Measurements from ENCODE around the gene HDAC7.
"Not testable (repeated sequence)": the region's sequence is repeated elsewhere in the genome, so short reads cannot be mapped to it uniquely, and the experiment has no call there.

The HDAC7 gene

GRCh38 chr12:47813511-47814196 lies 6.0 kb downstream of the HDAC7 start:
- DNase-seq (ENCODE audit: low read depth in 1 of 2, low spot score in 1 of 2), result no peak

- DNase-seq (ENCODE audit: low read depth in 1 of 2, low spot score in 1 of 2), result peak; percentile 85 to 94
Measured at GRCh38 chr12:47812797-47813510, 6.7 kb downstream of the HDAC7 start.

- DNase-seq (ENCODE audit: low read depth in 1 of 2, low spot score in 1 of 2), result no peak
Measured at GRCh38 chr12:47811581-47812484, 7.9 kb downstream of the HDAC7 start.

GRCh38 chr12:47811072-47811396 lies 8.7 kb downstream of the HDAC7 start:
- DNase-seq (ENCODE audit: low read depth in 1 of 2, low spot score in 1 of 2), result no peak

GRCh38 chr12:47809518-47809917 lies 10.2 kb downstream of the HDAC7 start:
- not testable (repeated sequence) for DNase-seq (ENCODE audit: low read depth in 1 of 2, low spot score in 1 of 2)

GRCh38 chr12:47808574-47809365 lies 10.9 kb downstream of the HDAC7 start:
- DNase-seq (ENCODE audit: low read depth in 1 of 2, low spot score in 1 of 2), result no peak

GRCh38 chr12:47808050-47808449 lies 11.7 kb downstream of the HDAC7 start:
- peak in 1 of 2 donors; percentile 69 for DNase-seq (ENCODE audit: low read depth in 1 of 2, low spot score in 1 of 2)

- DNase-seq (ENCODE audit: low read depth in 1 of 2, low spot score in 1 of 2), result no peak
Measured at GRCh38 chr12:47807338-47807737, 12.4 kb downstream of the HDAC7 start.

GRCh38 chr12:47805417-47805816 lies 14.3 kb downstream of the HDAC7 start:
- no peak for DNase-seq (ENCODE audit: low read depth in 1 of 2, low spot score in 1 of 2)

- no peak for DNase-seq (ENCODE audit: low read depth in 1 of 2, low spot score in 1 of 2)
Measured at GRCh38 chr12:47804171-47804570, 15.5 kb downstream of the HDAC7 start.

GRCh38 chr12:47803191-47803875 lies 16.4 kb downstream of the HDAC7 start:
- no peak for DNase-seq (ENCODE audit: low read depth in 1 of 2, low spot score in 1 of 2)

GRCh38 chr12:47802312-47802711 lies 17.4 kb downstream of the HDAC7 start:
- no peak for DNase-seq (ENCODE audit: low read depth in 1 of 2, low spot score in 1 of 2)

GRCh38 chr12:47801904-47802246 lies 17.8 kb downstream of the HDAC7 start:
- DNase-seq (ENCODE audit: low read depth in 1 of 2, low spot score in 1 of 2), result no peak

GRCh38 chr12:47801170-47801903 lies 18.4 kb downstream of the HDAC7 start:
- no peak for DNase-seq (ENCODE audit: low read depth in 1 of 2, low spot score in 1 of 2)

GRCh38 chr12:47800582-47800981 lies 19.1 kb downstream of the HDAC7 start:
- no peak for DNase-seq (ENCODE audit: low read depth in 1 of 2, low spot score in 1 of 2)

- no peak for DNase-seq (ENCODE audit: low read depth in 1 of 2, low spot score in 1 of 2)
Measured at GRCh38 chr12:47799357-47799955, 20.2 kb downstream of the HDAC7 start.

- DNase-seq (ENCODE audit: low read depth in 1 of 2, low spot score in 1 of 2), result no peak
Measured at GRCh38 chr12:47798382-47798948, 21.2 kb downstream of the HDAC7 start.

- DNase-seq (ENCODE audit: low read depth in 1 of 2, low spot score in 1 of 2), result no peak
Measured at GRCh38 chr12:47797441-47797840, 22.3 kb downstream of the HDAC7 start.

GRCh38 chr12:47795814-47796411 lies 23.8 kb downstream of the HDAC7 start:
- no peak for DNase-seq (ENCODE audit: low read depth in 1 of 2, low spot score in 1 of 2)
